WTC11 (cell line): ENCODE measurements around the gene MADD. TPM values are rescaled to one million over a fixed set of nuclear protein-coding genes. Genes with fewer than 3 reads are reported as not detected.

Experiments used
- ATAC-seq: fragments of 200-7000 bp; cut with Tn5 transposase; 2 replicates; pipeline ENCODE4 v1.10.0; 2021; ENCODE audit warnings: mild to moderate bottlenecking, moderate library complexity
- Bru-seq: library from RNA; stranded (reverse); fragments of 400-500 nt; gene quantifications from one replicate; lab custom pipeline; 2021; lab: Mats Ljungman, UMichigan
- CTCF ChIA-PET: fragments of 300-600 bp; sonication (Branson Sonifier 250); formaldehyde crosslinking; loops from one replicate; lab custom pipeline; 2021; ENCODE audit warnings: antibody characterized with exemption; lab: Charles Lee
- POLR2A ChIA-PET: fragments of 350-600 bp; sonication (Branson Sonifier 250); formaldehyde crosslinking; loops from one replicate; lab custom pipeline; 2021; ENCODE audit warnings: antibody characterized with exemption; lab: Charles Lee
- DNase-seq: peaks from one replicate; pipeline ENCODE4 v3.0.0; 2021; ENCODE audit warnings: low spot score
- H3K27ac Mint-ChIP-seq: 2 replicates; pipeline ENCODE4 v1.8.0; 2021; ENCODE audit warnings: mixed read lengths
- H3K27me3 Mint-ChIP-seq: 2 replicates; pipeline ENCODE4 v1.8.0; 2021; ENCODE audit warnings: low read depth, mild to moderate bottlenecking, moderate library complexity, mixed read lengths
- H3K36me3 Mint-ChIP-seq: 2 replicates; pipeline ENCODE4 v1.8.0; 2021; ENCODE audit warnings: mixed read lengths
- H3K4me1 Mint-ChIP-seq: 2 replicates; pipeline ENCODE4 v1.8.0; 2022; ENCODE audit warnings: mixed read lengths
- H3K4me3 Mint-ChIP-seq: 2 replicates; pipeline ENCODE4 v1.8.0; 2021; ENCODE audit warnings: mild to moderate bottlenecking, moderate library complexity, mixed read lengths
- H3K9me3 Mint-ChIP-seq: 2 replicates; pipeline ENCODE4 v1.8.0; 2021; ENCODE audit warnings: mixed read lengths
- CREB1 ChIP-seq: sonication (generic); formaldehyde crosslinking; IDR thresholded peaks from 2 replicates; pipeline ENCODE4 v1.8.0; 2023; ENCODE audit warnings: mild to moderate bottlenecking, missing genetic modification reagents
- CREM ChIP-seq: sonication (generic); formaldehyde crosslinking; IDR thresholded peaks from 2 replicates; pipeline ENCODE4 v1.8.1; 2022; ENCODE audit warnings: mild to moderate bottlenecking, missing genetic modification reagents, moderate library complexity
- CTCF ChIP-seq: fragments of 200-600 bp; IDR thresholded peaks from 2 replicates; pipeline ENCODE4 v1.8.0; 2022; ENCODE audit warnings: antibody characterized with exemption
- ELF4 ChIP-seq: sonication (generic); formaldehyde crosslinking; IDR thresholded peaks from 2 replicates; pipeline ENCODE4 v1.8.1; 2022; ENCODE audit warnings: low read depth, mild to moderate bottlenecking, moderate library complexity, missing genetic modification reagents
- EMX1 ChIP-seq: fragments of 250-450 bp; sonication (Bioruptor Pico); IDR thresholded peaks from 2 replicates; pipeline ENCODE4 v1.8.0; 2021; ENCODE audit warnings: mild to moderate bottlenecking
- ETV6 ChIP-seq: sonication (generic); formaldehyde crosslinking; IDR thresholded peaks from 2 replicates; pipeline ENCODE4 v1.8.1; 2022; ENCODE audit warnings: mild to moderate bottlenecking, missing genetic modification reagents
- FOXJ3 ChIP-seq: sonication (generic); formaldehyde crosslinking; IDR thresholded peaks from 2 replicates; pipeline ENCODE4 v1.9.0; 2021; ENCODE audit warnings: missing genetic modification reagents, mild to moderate bottlenecking, borderline replicate concordance
- FOXK1 ChIP-seq: sonication (generic); formaldehyde crosslinking; IDR thresholded peaks from 2 replicates; pipeline ENCODE4 v1.8.0; 2022; ENCODE audit warnings: mild to moderate bottlenecking, moderate library complexity, missing genetic modification reagents
- GABPB1 ChIP-seq: sonication (generic); formaldehyde crosslinking; IDR thresholded peaks from 2 replicates; pipeline ENCODE4 v1.8.1; 2023; ENCODE audit warnings: mild to moderate bottlenecking, missing genetic modification reagents
- GTF2I ChIP-seq: fragments of 250-450 bp; sonication (Bioruptor Pico); conservative IDR thresholded peaks from 2 replicates; pipeline ENCODE4 v1.4.0; 2021; ENCODE audit warnings: mild to moderate bottlenecking
- NFE2L1 ChIP-seq: sonication (generic); formaldehyde crosslinking; IDR thresholded peaks from 2 replicates; pipeline ENCODE4 v1.8.1; 2023; ENCODE audit warnings: missing genetic modification reagents
- NR2C2 ChIP-seq: sonication (generic); formaldehyde crosslinking; IDR thresholded peaks from 2 replicates; pipeline ENCODE4 v1.8.0; 2022; ENCODE audit warnings: mild to moderate bottlenecking, missing genetic modification reagents
- OVOL2 ChIP-seq: fragments of 250-450 bp; sonication (Bioruptor Pico); IDR thresholded peaks from 2 replicates; pipeline ENCODE4 v1.9.0; 2021; ENCODE audit warnings: mild to moderate bottlenecking, borderline replicate concordance
- TCF7 ChIP-seq: sonication (generic); formaldehyde crosslinking; IDR thresholded peaks from 2 replicates; pipeline ENCODE4 v1.8.0; 2022; ENCODE audit warnings: mild to moderate bottlenecking, low read depth, missing genetic modification reagents, moderate library complexity
- TEAD4 ChIP-seq: sonication (generic); formaldehyde crosslinking; IDR thresholded peaks from 2 replicates; pipeline ENCODE4 v1.8.0; 2022; ENCODE audit warnings: mild to moderate bottlenecking, missing genetic modification reagents
- ZBTB21 ChIP-seq: sonication (generic); formaldehyde crosslinking; IDR thresholded peaks from 2 replicates; pipeline ENCODE4 v1.8.1; 2023; ENCODE audit warnings: mild to moderate bottlenecking, missing genetic modification reagents, borderline replicate concordance
- ZNF416 ChIP-seq: fragments of 250-450 bp; sonication (Bioruptor Pico); IDR thresholded peaks from 2 replicates; pipeline ENCODE4 v1.9.0; 2021; ENCODE audit warnings: mild to moderate bottlenecking, inconsistent platforms
- ZNF423 ChIP-seq: fragments of 250-450 bp; sonication (Bioruptor Pico); IDR thresholded peaks from 2 replicates; pipeline ENCODE4 v2.1.2; 2022; ENCODE audit warnings: mild to moderate bottlenecking, moderate library complexity
- ZNF671 ChIP-seq: fragments of 250-450 bp; sonication (Bioruptor Pico); IDR thresholded peaks from 2 replicates; pipeline ENCODE4 v1.8.0; 2021; ENCODE audit warnings: mild to moderate bottlenecking
- long read RNA-seq, 3 experiments: library from RNA in 1 of 3; library from capped mRNA in 1 of 3; library from polyadenylated mRNA in 1 of 3; unstranded in 2 of 3; stranded (forward) in 1 of 3; transcript quantifications; one replicate each; pipeline ENCODE4 v2.0.0, GENCODE V29; 2021
- total RNA-seq: library from RNA; stranded (reverse); gene quantifications from 3 replicates; pipeline ENCODE4 v1.2.3, GENCODE V29; 2021
- TF ChIP-seq, protein P1 (sequence below): sonication (generic); formaldehyde crosslinking; IDR thresholded peaks from 2 replicates; pipeline ENCODE4 v1.8.1; 2023; ENCODE audit warnings: mild to moderate bottlenecking, moderate library complexity, missing genetic modification reagents
- TF ChIP-seq, protein P2 (sequence below): fragments of 250-450 bp; sonication (Bioruptor Pico); IDR thresholded peaks from 2 replicates; pipeline ENCODE4 v1.9.0; 2021; ENCODE audit warnings: mild to moderate bottlenecking
- TF ChIP-seq, protein P3 (sequence below): fragments of 250-450 bp; sonication (Bioruptor Pico); IDR thresholded peaks from 2 replicates; pipeline ENCODE4 v2.1.2; 2022; ENCODE audit warnings: mild to moderate bottlenecking, moderate library complexity

Gene MADD
- total RNA-seq (39.4 to 47.5 TPM (median 40.6 TPM) in 3 replicates), Bru-seq, nascent RNA (percentile 59 among the genes with signal in this experiment)
- long read RNA-seq, experiment 1, full-length matches to known transcripts, result 8 of 94 reads
- long read RNA-seq, experiment 1, partial matches to known transcripts, result 27 of 94 reads
- long read RNA-seq, experiment 1, other reads (novel, unspliced or antisense), result 59 of 94 reads
- long read RNA-seq, experiment 2, partial matches to known transcripts, result 11 of 28 reads
- long read RNA-seq, experiment 2, other reads (novel, unspliced or antisense), result 15 of 28 reads
- long read RNA-seq, experiment 3, partial matches to known transcripts, result 3 of 3 reads
- long read RNA-seq, experiment 3, other reads (novel, unspliced or antisense), result 0 of 3 reads

- H3K36me3 Mint-ChIP-seq, result peaks cover 6% of the 10 kb centered on the region; the same call in 1 of the 2 replicates
- ATAC-seq, result peak; percentile 63
- TF ChIP-seq, protein P1, sequence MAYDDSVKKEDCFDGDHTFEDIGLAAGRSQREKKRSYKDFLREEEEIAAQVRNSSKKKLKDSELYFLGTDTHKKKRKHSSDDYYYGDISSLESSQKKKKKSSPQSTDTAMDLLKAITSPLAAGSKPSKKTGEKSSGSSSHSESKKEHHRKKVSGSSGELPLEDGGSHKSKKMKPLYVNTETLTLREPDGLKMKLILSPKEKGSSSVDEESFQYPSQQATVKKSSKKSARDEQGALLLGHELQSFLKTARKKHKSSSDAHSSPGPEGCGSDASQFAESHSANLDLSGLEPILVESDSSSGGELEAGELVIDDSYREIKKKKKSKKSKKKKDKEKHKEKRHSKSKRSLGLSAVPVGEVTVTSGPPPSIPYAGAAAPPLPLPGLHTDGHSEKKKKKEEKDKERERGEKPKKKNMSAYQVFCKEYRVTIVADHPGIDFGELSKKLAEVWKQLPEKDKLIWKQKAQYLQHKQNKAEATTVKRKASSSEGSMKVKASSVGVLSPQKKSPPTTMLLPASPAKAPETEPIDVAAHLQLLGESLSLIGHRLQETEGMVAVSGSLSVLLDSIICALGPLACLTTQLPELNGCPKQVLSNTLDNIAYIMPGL, result peak; percentile 67
- TF ChIP-seq GTF2I (CRISPR knock-in tag), result no peak
- TF ChIP-seq GABPB1 (CRISPR knock-in tag), result no peak
- TF ChIP-seq, protein P2, sequence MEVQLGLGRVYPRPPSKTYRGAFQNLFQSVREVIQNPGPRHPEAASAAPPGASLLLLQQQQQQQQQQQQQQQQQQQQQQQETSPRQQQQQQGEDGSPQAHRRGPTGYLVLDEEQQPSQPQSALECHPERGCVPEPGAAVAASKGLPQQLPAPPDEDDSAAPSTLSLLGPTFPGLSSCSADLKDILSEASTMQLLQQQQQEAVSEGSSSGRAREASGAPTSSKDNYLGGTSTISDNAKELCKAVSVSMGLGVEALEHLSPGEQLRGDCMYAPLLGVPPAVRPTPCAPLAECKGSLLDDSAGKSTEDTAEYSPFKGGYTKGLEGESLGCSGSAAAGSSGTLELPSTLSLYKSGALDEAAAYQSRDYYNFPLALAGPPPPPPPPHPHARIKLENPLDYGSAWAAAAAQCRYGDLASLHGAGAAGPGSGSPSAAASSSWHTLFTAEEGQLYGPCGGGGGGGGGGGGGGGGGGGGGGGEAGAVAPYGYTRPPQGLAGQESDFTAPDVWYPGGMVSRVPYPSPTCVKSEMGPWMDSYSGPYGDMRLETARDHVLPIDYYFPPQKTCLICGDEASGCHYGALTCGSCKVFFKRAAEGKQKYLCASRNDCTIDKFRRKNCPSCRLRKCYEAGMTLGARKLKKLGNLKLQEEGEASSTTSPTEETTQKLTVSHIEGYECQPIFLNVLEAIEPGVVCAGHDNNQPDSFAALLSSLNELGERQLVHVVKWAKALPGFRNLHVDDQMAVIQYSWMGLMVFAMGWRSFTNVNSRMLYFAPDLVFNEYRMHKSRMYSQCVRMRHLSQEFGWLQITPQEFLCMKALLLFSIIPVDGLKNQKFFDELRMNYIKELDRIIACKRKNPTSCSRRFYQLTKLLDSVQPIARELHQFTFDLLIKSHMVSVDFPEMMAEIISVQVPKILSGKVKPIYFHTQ (CRISPR knock-in tag), result no peak
- TF ChIP-seq CREM (CRISPR knock-in tag), result 0 out of 2 replicates have a peak, but pooled peaks have one; percentile 28
- TF ChIP-seq CREB1 (CRISPR knock-in tag), result no peak
- TF ChIP-seq CTCF, result no peak
- no peak for TF ChIP-seq ZNF671
- peaks cover 39% of the 10 kb centered on the region for H3K4me1 Mint-ChIP-seq
- ChIA-PET CTCF (interaction anchor here (1.1 to 2.6 kb wide), 4 partner anchors 11 to 109 kb away, joined by 3 to 34 read pairs (median 10); partner anchors contain the start of gene NR1H3), POLR2A (interaction anchor here (0.5 to 1.2 kb wide), 2 partner anchors 21 to 38 kb away, joined by 3 read pairs; partner anchors contain the start of gene ACP2)
- no peaks in the 10 kb centered on the region for H3K27me3 Mint-ChIP-seq
- no peaks in the 10 kb centered on the region for H3K9me3 Mint-ChIP-seq
- peak; percentile 68 for DNase-seq
- H3K27ac Mint-ChIP-seq, result peak within 1 kb of the TSS; percentile 94
- peak within 1 kb of the TSS; percentile 92 for H3K4me3 Mint-ChIP-seq
Observed at GRCh38 chr11:47269829-47270305, at the start of gene MADD. Gene MADD (plus strand): TSS chr11:47270133.

- H3K4me3 Mint-ChIP-seq, result no peak overlapping the region
- ChIA-PET POLR2A (interaction anchor here (0.7 to 1.6 kb wide), 3 partner anchors 28 to 35 kb away, joined by 3 read pairs; partner anchors contain the start of genes ACP2 and PACSIN3), CTCF (interaction anchor here (1.3 to 2.1 kb wide), 4 partner anchors 17 to 154 kb away, joined by 3 to 6 read pairs (median 4); partner anchors contain the start of gene NR1H3)
- no peaks in the 10 kb centered on the region for H3K9me3 Mint-ChIP-seq
- peaks cover 27% of the 10 kb centered on the region for H3K4me1 Mint-ChIP-seq
- no peak for ATAC-seq
- no peak for DNase-seq
- peak overlapping the region; percentile 83 for H3K27ac Mint-ChIP-seq
- TF ChIP-seq, protein P3, sequence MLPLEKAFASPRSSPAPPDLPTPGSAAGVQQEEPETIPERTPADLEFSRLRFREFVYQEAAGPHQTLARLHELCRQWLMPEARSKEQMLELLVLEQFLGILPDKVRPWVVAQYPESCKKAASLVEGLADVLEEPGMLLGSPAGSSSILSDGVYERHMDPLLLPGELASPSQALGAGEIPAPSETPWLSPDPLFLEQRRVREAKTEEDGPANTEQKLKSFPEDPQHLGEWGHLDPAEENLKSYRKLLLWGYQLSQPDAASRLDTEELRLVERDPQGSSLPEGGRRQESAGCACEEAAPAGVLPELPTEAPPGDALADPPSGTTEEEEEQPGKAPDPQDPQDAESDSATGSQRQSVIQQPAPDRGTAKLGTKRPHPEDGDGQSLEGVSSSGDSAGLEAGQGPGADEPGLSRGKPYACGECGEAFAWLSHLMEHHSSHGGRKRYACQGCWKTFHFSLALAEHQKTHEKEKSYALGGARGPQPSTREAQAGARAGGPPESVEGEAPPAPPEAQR (CRISPR knock-in tag), result no peak
- peak; percentile 45; the same call in 1 of the 2 replicates for TF ChIP-seq GABPB1 (CRISPR knock-in tag)
- TF ChIP-seq, all 79 proteins: peak for 1
- peaks cover 55% of the 10 kb centered on the region for H3K36me3 Mint-ChIP-seq
- H3K27me3 Mint-ChIP-seq, result no peaks in the 10 kb centered on the region
Observed at GRCh38 chr11:47220401-47220821, 49.5 kb upstream of the MADD start.

- H3K9me3 Mint-ChIP-seq, result no peaks in the 10 kb centered on the region
- H3K27ac Mint-ChIP-seq, result no peak overlapping the region
- ATAC-seq (no peak), DNase-seq (no peak)
- H3K4me3 Mint-ChIP-seq, result no peak overlapping the region
- H3K4me1 Mint-ChIP-seq, result peaks cover 8% of the 10 kb centered on the region
- ChIA-PET POLR2A (interaction anchor here (0.6 kb wide), 1 partner anchor 33 kb away, joined by 12 read pairs; no protein-coding TSS in a partner anchor), CTCF (no interaction called here)
- peaks cover 68% of the 10 kb centered on the region for H3K36me3 Mint-ChIP-seq
- no peaks in the 10 kb centered on the region for H3K27me3 Mint-ChIP-seq
- no peak for TF ChIP-seq OVOL2 (CRISPR knock-in tag)
- TF ChIP-seq ZNF416 (CRISPR knock-in tag), result no peak
- TF ChIP-seq, protein P1, result no peak
- no peak for TF ChIP-seq ZNF671
- TF ChIP-seq NR2C2 (CRISPR knock-in tag), result no peak
- no peak for TF ChIP-seq ETV6 (CRISPR knock-in tag)
- TF ChIP-seq ELF4 (CRISPR knock-in tag), result no peak
- TF ChIP-seq ZBTB21 (CRISPR knock-in tag), result no peak
- no peak for TF ChIP-seq ZNF423 (CRISPR knock-in tag)
- TF ChIP-seq NFE2L1 (CRISPR knock-in tag), result no peak
- no peak for TF ChIP-seq FOXJ3 (CRISPR knock-in tag)
- TF ChIP-seq EMX1 (CRISPR knock-in tag), result no peak
- no peak for TF ChIP-seq TEAD4 (CRISPR knock-in tag)
- no peak for TF ChIP-seq TCF7
- no peak for TF ChIP-seq FOXK1 (CRISPR knock-in tag)
Observed at GRCh38 chr11:47222696-47223095, 47.2 kb upstream of the MADD start.
